Mesothelial cell of epicardium (in vitro differentiated cells): ENCODE measurements around the gene CTLA4. TPM values are rescaled to one million over a fixed set of nuclear protein-coding genes. Genes with fewer than 3 reads are reported as not detected.

ENCODE experiments used
- DNase-seq, 2 experiments: peaks; one replicate each; pipeline ENCODE4 v3.0.0; 2021; ENCODE audit warnings: low spot score in 2 of 2; ENCODE audit not compliant: unreplicated experiment in 2 of 2
- H3K27ac Mint-ChIP-seq: 2 replicates; pipeline ENCODE4 v1.8.0; 2021; ENCODE audit warnings: mixed read lengths
- H3K27me3 Mint-ChIP-seq: 2 replicates; pipeline ENCODE4 v1.8.0; 2021; ENCODE audit warnings: low read depth, mixed read lengths
- H3K36me3 Mint-ChIP-seq: 2 replicates; pipeline ENCODE4 v1.8.0; 2021; ENCODE audit warnings: mixed read lengths
- H3K4me1 Mint-ChIP-seq: 2 replicates; pipeline ENCODE4 v1.8.0; 2021; ENCODE audit warnings: mixed read lengths
- H3K4me3 Mint-ChIP-seq: 2 replicates; pipeline ENCODE4 v1.8.0; 2021; ENCODE audit warnings: mild to moderate bottlenecking, moderate library complexity, mixed read lengths
- H3K9me3 Mint-ChIP-seq: 2 replicates; pipeline ENCODE4 v1.8.0; 2021; ENCODE audit warnings: mixed read lengths
- total RNA-seq: library from RNA; stranded (reverse); gene quantifications from 3 replicates; pipeline ENCODE4 v1.2.1, GENCODE V29; 2021
- TF ChIP-seq, protein P1 (sequence below): fragments of 200-600 bp; sonication (generic); IDR thresholded peaks from one replicate; pipeline ENCODE4 v1.5.0; 2021; ENCODE audit warnings: antibody characterized with exemption; ENCODE audit not compliant: unreplicated experiment

The CTLA4 gene
- total RNA-seq, 1 donor from 2014 or later: not detected

- H3K36me3 Mint-ChIP-seq: peaks cover 9% of the 10 kb centered on the region
- no peak for DNase-seq
- H3K27me3 Mint-ChIP-seq: no peaks in the 10 kb centered on the region
- TF ChIP-seq, protein P1, sequence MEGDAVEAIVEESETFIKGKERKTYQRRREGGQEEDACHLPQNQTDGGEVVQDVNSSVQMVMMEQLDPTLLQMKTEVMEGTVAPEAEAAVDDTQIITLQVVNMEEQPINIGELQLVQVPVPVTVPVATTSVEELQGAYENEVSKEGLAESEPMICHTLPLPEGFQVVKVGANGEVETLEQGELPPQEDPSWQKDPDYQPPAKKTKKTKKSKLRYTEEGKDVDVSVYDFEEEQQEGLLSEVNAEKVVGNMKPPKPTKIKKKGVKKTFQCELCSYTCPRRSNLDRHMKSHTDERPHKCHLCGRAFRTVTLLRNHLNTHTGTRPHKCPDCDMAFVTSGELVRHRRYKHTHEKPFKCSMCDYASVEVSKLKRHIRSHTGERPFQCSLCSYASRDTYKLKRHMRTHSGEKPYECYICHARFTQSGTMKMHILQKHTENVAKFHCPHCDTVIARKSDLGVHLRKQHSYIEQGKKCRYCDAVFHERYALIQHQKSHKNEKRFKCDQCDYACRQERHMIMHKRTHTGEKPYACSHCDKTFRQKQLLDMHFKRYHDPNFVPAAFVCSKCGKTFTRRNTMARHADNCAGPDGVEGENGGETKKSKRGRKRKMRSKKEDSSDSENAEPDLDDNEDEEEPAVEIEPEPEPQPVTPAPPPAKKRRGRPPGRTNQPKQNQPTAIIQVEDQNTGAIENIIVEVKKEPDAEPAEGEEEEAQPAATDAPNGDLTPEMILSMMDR: no peak
- no peak overlapping the region for H3K27ac Mint-ChIP-seq
- peaks cover 18% of the 10 kb centered on the region for H3K9me3 Mint-ChIP-seq
- no peak overlapping the region for H3K4me3 Mint-ChIP-seq
- peaks cover 8% of the 10 kb centered on the region for H3K4me1 Mint-ChIP-seq
These were observed 31.1 kb downstream of the CTLA4 start for GRCh38 chr2:203898657-203899056.

DNA sequence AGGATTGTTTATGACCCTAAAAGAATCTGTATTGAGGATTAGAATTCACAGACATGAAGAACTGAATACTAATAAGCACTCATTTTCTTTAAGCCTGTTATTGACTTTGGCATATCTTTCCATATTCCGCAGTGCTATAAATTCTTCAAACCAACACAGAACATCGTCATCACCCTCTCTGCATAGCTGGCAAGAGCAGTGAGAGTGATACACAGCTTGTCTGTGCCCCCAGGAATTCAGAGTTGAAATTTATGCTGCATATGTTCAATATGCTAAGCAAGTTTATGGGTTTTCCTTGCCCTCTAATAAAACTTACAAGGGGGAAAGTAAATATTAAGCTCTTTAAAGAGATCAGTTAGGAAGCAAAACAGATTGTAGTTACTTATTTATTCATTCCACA, 32.7 kb downstream of the CTLA4 start:
- Mint-ChIP-seq H3K4me1 (peaks cover 8% of the 10 kb centered on the region), H3K27ac (no peak overlapping the region)

DNA sequence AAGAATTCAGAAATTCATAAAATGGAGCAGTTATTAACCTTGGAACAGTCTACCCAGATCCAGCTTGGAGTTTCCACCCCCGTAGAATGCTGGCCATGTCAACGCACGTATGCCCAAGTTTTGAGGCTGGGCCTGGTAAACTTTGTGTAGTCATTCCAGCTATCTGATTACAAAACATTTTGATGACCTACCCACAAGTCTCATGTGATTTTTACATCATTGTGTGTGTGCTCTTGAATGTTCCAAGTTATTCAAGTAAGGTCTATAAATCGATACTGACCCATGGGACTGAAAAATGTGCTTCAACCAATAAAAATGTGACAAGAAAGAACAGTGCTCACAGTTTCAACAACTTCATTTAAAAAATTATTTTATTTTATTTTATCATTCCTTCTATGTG, 36.5 kb downstream of the CTLA4 start:
- Mint-ChIP-seq H3K27me3 (no peaks in the 10 kb centered on the region), H3K4me3 (no peak overlapping the region), H3K36me3 (peaks cover 9% of the 10 kb centered on the region), H3K4me1 (no peaks in the 10 kb centered on the region), H3K27ac (no peak overlapping the region), H3K9me3 (peaks cover 18% of the 10 kb centered on the region)
- TF ChIP-seq, protein P1: no peak
- no peak for DNase-seq

More for the DNA sequence above, 32.7 kb downstream of the CTLA4 start:
- TF ChIP-seq, protein P1: no peak
- no peak for DNase-seq
- no peaks in the 10 kb centered on the region for H3K27me3 Mint-ChIP-seq
- no peak overlapping the region for H3K4me3 Mint-ChIP-seq
- H3K9me3 Mint-ChIP-seq: peaks cover 18% of the 10 kb centered on the region
- peaks cover 9% of the 10 kb centered on the region for H3K36me3 Mint-ChIP-seq

GRCh38 chr2:203905656-203906055, 38.1 kb downstream of the CTLA4 start:
- H3K27me3 Mint-ChIP-seq: no peaks in the 10 kb centered on the region
- no peak for DNase-seq
- H3K9me3 Mint-ChIP-seq: peaks cover 16% of the 10 kb centered on the region
- TF ChIP-seq, protein P1: no peak
- no peak overlapping the region for H3K27ac Mint-ChIP-seq
- H3K36me3 Mint-ChIP-seq: peaks cover 9% of the 10 kb centered on the region
- peaks cover 5% of the 10 kb centered on the region for H3K4me1 Mint-ChIP-seq
- H3K4me3 Mint-ChIP-seq: no peak overlapping the region

- Mint-ChIP-seq H3K27ac (no peak overlapping the region), H3K36me3 (no peaks in the 10 kb centered on the region), H3K9me3 (no peaks in the 10 kb centered on the region), H3K4me1 (peaks cover 5% of the 10 kb centered on the region), H3K27me3 (no peaks in the 10 kb centered on the region), H3K4me3 (no peak overlapping the region)
- TF ChIP-seq, protein P1: no peak
- no peak for DNase-seq
These were observed 40.7 kb downstream of the CTLA4 start for GRCh38 chr2:203908066-203908796.

DNA sequence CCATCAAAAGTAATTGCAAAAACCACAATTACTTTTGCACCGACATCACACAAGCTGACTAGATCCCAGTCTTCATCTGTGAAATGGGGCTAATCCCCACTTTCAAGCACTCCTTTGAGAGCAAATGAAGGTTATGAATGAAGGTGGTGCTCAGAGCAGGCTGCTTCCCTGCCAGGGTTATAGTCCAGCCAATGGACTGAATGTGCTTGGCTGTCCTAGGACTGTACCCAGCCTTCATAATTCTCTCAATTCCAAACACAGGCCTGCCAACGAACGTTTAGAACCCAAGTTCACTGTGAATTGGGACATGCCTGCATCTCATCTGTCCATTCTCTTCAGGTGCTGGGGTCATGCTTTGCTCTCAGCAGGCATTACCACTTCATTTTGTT, 41.2 kb downstream of the CTLA4 start:
- Mint-ChIP-seq H3K27ac (no peak overlapping the region), H3K27me3 (no peaks in the 10 kb centered on the region), H3K4me3 (no peak overlapping the region), H3K9me3 (no peaks in the 10 kb centered on the region), H3K36me3 (no peaks in the 10 kb centered on the region), H3K4me1 (peaks cover 5% of the 10 kb centered on the region)
- TF ChIP-seq, protein P1: no peak
- DNase-seq: no peak
